GM23338 (cell line): ENCODE measurements around the gene LRRC73. TPM values are rescaled to one million over a fixed set of nuclear protein-coding genes. Genes with fewer than 3 reads are reported as not detected.
A peak's percentile ranks its signal among the peaks of the same experiment; 100 is the strongest.

Experiments
- ATAC-seq: fragments of 200-7000 bp; cut with Tn5 transposase; 3 replicates; pipeline ENCODE4 v1.9.1; 2020
- DNase-seq: peaks from one replicate; pipeline ENCODE4 v3.0.0-alpha.2; 2015; ENCODE audit warnings: low spot score
- H2AFZ ChIP-seq: fragments of 200-600 bp; sonication (generic); 2 replicates; pipeline ENCODE4 v1.8.0; 2016; ENCODE audit warnings: antibody characterized with exemption, mild to moderate bottlenecking, moderate library complexity
- H3F3A ChIP-seq: fragments of 200-600 bp; sonication (generic); replicated peaks from 2 replicates; pipeline ENCODE4 v1.8.0; 2017; ENCODE audit warnings: antibody characterized with exemption, mixed run types, low read depth
- H3K27ac ChIP-seq: fragments of 200-600 bp; sonication (generic); 2 replicates; pipeline ENCODE4 v1.6.1; 2016; ENCODE audit warnings: low read depth
- H3K27me3 ChIP-seq: fragments of 200-600 bp; sonication (generic); 2 replicates; pipeline ENCODE4 v1.8.0; 2016; ENCODE audit warnings: mild to moderate bottlenecking, mixed run types, moderate library complexity; ENCODE audit not compliant: insufficient read depth
- H3K36me3 ChIP-seq: fragments of 200-600 bp; sonication (generic); 2 replicates; pipeline ENCODE4 v1.8.0; 2016; ENCODE audit warnings: mild to moderate bottlenecking; ENCODE audit not compliant: insufficient read depth
- H3K4me1 ChIP-seq: fragments of 200-600 bp; sonication (generic); 2 replicates; pipeline ENCODE4 v1.8.0; 2016; ENCODE audit warnings: mild to moderate bottlenecking, moderate library complexity; ENCODE audit not compliant: insufficient read depth
- H3K4me2 ChIP-seq: fragments of 200-600 bp; sonication (generic); 2 replicates; pipeline ENCODE4 v1.7.1; 2017; ENCODE audit warnings: mixed run types
- H3K4me3 ChIP-seq: fragments of 200-600 bp; sonication (generic); 2 replicates; pipeline ENCODE4 v1.6.1; 2016; ENCODE audit warnings: mixed run types
- H3K79me2 ChIP-seq: fragments of 200-600 bp; sonication (generic); replicated peaks from 2 replicates; pipeline ENCODE4 v1.8.0; 2017; ENCODE audit warnings: mild to moderate bottlenecking; ENCODE audit not compliant: insufficient read depth
- H3K9me2 ChIP-seq: fragments of 200-600 bp; sonication (generic); 2 replicates; pipeline ENCODE4 v1.8.0; 2017; ENCODE audit not compliant: insufficient read depth
- H4K20me1 ChIP-seq: fragments of 200-600 bp; sonication (generic); replicated peaks from 2 replicates; pipeline ENCODE4 v1.8.0; 2017; ENCODE audit warnings: mild to moderate bottlenecking; ENCODE audit not compliant: insufficient read depth
- H3K27ac Mint-ChIP-seq: 2 replicates; pipeline ENCODE4 v1.8.0; 2020; ENCODE audit warnings: inconsistent platforms, mild to moderate bottlenecking, moderate library complexity, mixed read lengths
- H3K27me3 Mint-ChIP-seq: 3 replicates; pipeline ENCODE4 v1.8.0; 2022; ENCODE audit warnings: low read depth, mild to moderate bottlenecking, moderate library complexity, mixed read lengths, inconsistent platforms; ENCODE audit not compliant: insufficient read depth, poor library complexity
- H3K36me3 Mint-ChIP-seq: 3 replicates; pipeline ENCODE4 v1.8.0; 2021; ENCODE audit warnings: low read depth, mild to moderate bottlenecking, inconsistent platforms, moderate library complexity, mixed read lengths
- H3K4me1 Mint-ChIP-seq: 3 replicates; pipeline ENCODE4 v1.8.0; 2020; ENCODE audit warnings: mild to moderate bottlenecking, inconsistent platforms, mixed read lengths
- H3K4me3 Mint-ChIP-seq: 3 replicates; pipeline ENCODE4 v1.8.0; 2021; ENCODE audit warnings: moderate library complexity, mild to moderate bottlenecking, inconsistent platforms, mixed read lengths
- H3K9me3 Mint-ChIP-seq: 3 replicates; pipeline ENCODE4 v1.8.0; 2020; ENCODE audit warnings: moderate library complexity, mild to moderate bottlenecking, inconsistent platforms, mixed read lengths
- CREB1 ChIP-seq: fragments of 250-450 bp; sonication (Bioruptor Pico); IDR thresholded peaks from 2 replicates; pipeline ENCODE4 v1.5.0; 2020; ENCODE audit warnings: low read depth, mild to moderate bottlenecking, moderate library complexity
- EZH2 ChIP-seq: fragments of 200-600 bp; sonication (generic); IDR thresholded peaks from one replicate; pipeline ENCODE4 v1.8.0; 2017; ENCODE audit warnings: antibody characterized with exemption, mild to moderate bottlenecking, low read depth; ENCODE audit not compliant: unreplicated experiment
- EZH2phosphoT487 ChIP-seq: fragments of 200-600 bp; sonication (generic); IDR thresholded peaks from one replicate; pipeline ENCODE4 v1.8.1; 2018; ENCODE audit warnings: antibody characterized with exemption; ENCODE audit not compliant: unreplicated experiment
- JUNB ChIP-seq: IDR thresholded peaks from one replicate; pipeline ENCODE4 v1.6.1; 2016; ENCODE audit warnings: antibody characterized with exemption; ENCODE audit not compliant: unreplicated experiment
- STAT1 ChIP-seq: IDR thresholded peaks from one replicate; pipeline ENCODE4 v1.6.1; 2016; ENCODE audit warnings: antibody characterized with exemption; ENCODE audit not compliant: unreplicated experiment
- ZNF331 ChIP-seq: fragments of 250-450 bp; sonication (Bioruptor Pico); IDR thresholded peaks from 2 replicates; pipeline ENCODE4 v1.5.0; 2020; ENCODE audit warnings: low read depth, mild to moderate bottlenecking, moderate library complexity
- polyA plus RNA-seq: library from polyadenylated mRNA; unstranded; fragments of >200 nt; fragmentation: Nextera tagmentation; extraction: Ambion mirVana; gene quantifications from 2 replicates; pipeline ENCODE4 v1.2.1, GENCODE V29; 2016
- total RNA-seq: library from RNA; depleted of rRNA; stranded (reverse); fragments of >200 nt; shearing (Covaris generic); gene quantifications from 2 replicates; pipeline ENCODE4 v1.2.3, GENCODE V29; 2014
- TF ChIP-seq, protein P1 (sequence below): IDR thresholded peaks from 2 replicates; pipeline ENCODE4 v1.6.1; 2016; ENCODE audit warnings: antibody characterized with exemption
- TF ChIP-seq, protein P2 (sequence below), 2 experiments: fragments of 200-600 bp in 1 of 2; sonication (generic) in 1 of 2; conservative IDR thresholded peaks; 2 replicates each; pipeline versions ENCODE4 v1.5.1 to v1.6.1; 2016 to 2017; ENCODE audit warnings: antibody characterized with exemption in 2 of 2, low read depth in 2 of 2, mild to moderate bottlenecking in 2 of 2, moderate library complexity in 1 of 2
- TF ChIP-seq, protein P3 (sequence below): IDR thresholded peaks from one replicate; pipeline ENCODE4 v1.6.1; 2018; ENCODE audit warnings: antibody characterized with exemption; ENCODE audit not compliant: unreplicated experiment
- TF ChIP-seq, protein P4 (sequence below): fragments of 250-450 bp; sonication (Bioruptor Pico); IDR thresholded peaks from 2 replicates; pipeline ENCODE4 v1.5.0; 2020; ENCODE audit warnings: mild to moderate bottlenecking, moderate library complexity

LRRC73 gene
- total and polyA plus RNA-seq, 2 experiments from 2014 or later = 0.26 to 0.59 TPM

DNA sequence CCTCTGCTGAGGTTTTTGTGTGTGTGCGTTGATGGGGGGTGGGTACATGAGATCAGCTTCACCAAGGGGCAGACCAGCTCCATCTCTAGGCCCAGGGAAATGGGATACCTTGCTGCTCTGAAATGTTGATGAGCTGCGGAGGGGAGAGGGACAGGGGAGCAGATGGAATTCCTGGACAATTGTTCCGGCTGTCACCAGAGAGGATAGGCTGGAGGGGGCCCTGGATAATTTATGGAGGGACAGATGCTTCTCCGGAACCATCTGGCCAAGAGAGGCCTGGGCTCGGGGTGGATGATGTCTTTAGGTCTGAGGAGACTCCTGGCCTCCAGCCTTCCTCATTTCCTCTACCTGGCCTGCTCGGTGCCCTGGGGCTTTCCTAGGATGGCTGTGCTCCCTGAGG, 34.6 kb downstream of the LRRC73 start:
- H3F3A ChIP-seq = no peaks in the 10 kb centered on the region
- H3K4me1 ChIP-seq = peaks cover 25% of the 10 kb centered on the region
- Mint-ChIP-seq H3K27me3 (peaks cover 7% of the 10 kb centered on the region), H3K4me3 (no peak overlapping the region), H3K27ac (no peak overlapping the region), H3K4me1 (peaks cover 28% of the 10 kb centered on the region), H3K36me3 (no peaks in the 10 kb centered on the region; the same call in 2 of the 3 replicates), H3K9me3 (no peaks in the 10 kb centered on the region)
- H2AFZ ChIP-seq = peak overlapping the region; percentile 74; the same call in 1 of the 2 replicates
- no peak overlapping the region for H3K27ac ChIP-seq
- no peaks in the 10 kb centered on the region for H3K27me3 ChIP-seq
- no peak for ATAC-seq
- no peaks in the 10 kb centered on the region for H3K9me2 ChIP-seq
- H3K4me3 ChIP-seq = no peak overlapping the region
- H3K79me2 ChIP-seq = peaks cover 30% of the 10 kb centered on the region
- H4K20me1 ChIP-seq = no peaks in the 10 kb centered on the region
- no peak overlapping the region for H3K4me2 ChIP-seq
- TF ChIP-seq ZNF331 (no peak), JUNB (no peak), EZH2 (no peak), CREB1 (no peak), EZH2phosphoT487 (no peak), STAT1 (no peak)
- TF ChIP-seq, protein P1, sequence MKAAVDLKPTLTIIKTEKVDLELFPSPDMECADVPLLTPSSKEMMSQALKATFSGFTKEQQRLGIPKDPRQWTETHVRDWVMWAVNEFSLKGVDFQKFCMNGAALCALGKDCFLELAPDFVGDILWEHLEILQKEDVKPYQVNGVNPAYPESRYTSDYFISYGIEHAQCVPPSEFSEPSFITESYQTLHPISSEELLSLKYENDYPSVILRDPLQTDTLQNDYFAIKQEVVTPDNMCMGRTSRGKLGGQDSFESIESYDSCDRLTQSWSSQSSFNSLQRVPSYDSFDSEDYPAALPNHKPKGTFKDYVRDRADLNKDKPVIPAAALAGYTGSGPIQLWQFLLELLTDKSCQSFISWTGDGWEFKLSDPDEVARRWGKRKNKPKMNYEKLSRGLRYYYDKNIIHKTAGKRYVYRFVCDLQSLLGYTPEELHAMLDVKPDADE = no peak
- TF ChIP-seq, protein P2, sequence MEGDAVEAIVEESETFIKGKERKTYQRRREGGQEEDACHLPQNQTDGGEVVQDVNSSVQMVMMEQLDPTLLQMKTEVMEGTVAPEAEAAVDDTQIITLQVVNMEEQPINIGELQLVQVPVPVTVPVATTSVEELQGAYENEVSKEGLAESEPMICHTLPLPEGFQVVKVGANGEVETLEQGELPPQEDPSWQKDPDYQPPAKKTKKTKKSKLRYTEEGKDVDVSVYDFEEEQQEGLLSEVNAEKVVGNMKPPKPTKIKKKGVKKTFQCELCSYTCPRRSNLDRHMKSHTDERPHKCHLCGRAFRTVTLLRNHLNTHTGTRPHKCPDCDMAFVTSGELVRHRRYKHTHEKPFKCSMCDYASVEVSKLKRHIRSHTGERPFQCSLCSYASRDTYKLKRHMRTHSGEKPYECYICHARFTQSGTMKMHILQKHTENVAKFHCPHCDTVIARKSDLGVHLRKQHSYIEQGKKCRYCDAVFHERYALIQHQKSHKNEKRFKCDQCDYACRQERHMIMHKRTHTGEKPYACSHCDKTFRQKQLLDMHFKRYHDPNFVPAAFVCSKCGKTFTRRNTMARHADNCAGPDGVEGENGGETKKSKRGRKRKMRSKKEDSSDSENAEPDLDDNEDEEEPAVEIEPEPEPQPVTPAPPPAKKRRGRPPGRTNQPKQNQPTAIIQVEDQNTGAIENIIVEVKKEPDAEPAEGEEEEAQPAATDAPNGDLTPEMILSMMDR (conservative IDR thresholded peaks at IDR 0.05; ENCODE audit: low read depth in 2 of 2) = no peak
- TF ChIP-seq, protein P3, sequence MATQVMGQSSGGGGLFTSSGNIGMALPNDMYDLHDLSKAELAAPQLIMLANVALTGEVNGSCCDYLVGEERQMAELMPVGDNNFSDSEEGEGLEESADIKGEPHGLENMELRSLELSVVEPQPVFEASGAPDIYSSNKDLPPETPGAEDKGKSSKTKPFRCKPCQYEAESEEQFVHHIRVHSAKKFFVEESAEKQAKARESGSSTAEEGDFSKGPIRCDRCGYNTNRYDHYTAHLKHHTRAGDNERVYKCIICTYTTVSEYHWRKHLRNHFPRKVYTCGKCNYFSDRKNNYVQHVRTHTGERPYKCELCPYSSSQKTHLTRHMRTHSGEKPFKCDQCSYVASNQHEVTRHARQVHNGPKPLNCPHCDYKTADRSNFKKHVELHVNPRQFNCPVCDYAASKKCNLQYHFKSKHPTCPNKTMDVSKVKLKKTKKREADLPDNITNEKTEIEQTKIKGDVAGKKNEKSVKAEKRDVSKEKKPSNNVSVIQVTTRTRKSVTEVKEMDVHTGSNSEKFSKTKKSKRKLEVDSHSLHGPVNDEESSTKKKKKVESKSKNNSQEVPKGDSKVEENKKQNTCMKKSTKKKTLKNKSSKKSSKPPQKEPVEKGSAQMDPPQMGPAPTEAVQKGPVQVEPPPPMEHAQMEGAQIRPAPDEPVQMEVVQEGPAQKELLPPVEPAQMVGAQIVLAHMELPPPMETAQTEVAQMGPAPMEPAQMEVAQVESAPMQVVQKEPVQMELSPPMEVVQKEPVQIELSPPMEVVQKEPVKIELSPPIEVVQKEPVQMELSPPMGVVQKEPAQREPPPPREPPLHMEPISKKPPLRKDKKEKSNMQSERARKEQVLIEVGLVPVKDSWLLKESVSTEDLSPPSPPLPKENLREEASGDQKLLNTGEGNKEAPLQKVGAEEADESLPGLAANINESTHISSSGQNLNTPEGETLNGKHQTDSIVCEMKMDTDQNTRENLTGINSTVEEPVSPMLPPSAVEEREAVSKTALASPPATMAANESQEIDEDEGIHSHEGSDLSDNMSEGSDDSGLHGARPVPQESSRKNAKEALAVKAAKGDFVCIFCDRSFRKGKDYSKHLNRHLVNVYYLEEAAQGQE = no peak
- TF ChIP-seq, protein P4, sequence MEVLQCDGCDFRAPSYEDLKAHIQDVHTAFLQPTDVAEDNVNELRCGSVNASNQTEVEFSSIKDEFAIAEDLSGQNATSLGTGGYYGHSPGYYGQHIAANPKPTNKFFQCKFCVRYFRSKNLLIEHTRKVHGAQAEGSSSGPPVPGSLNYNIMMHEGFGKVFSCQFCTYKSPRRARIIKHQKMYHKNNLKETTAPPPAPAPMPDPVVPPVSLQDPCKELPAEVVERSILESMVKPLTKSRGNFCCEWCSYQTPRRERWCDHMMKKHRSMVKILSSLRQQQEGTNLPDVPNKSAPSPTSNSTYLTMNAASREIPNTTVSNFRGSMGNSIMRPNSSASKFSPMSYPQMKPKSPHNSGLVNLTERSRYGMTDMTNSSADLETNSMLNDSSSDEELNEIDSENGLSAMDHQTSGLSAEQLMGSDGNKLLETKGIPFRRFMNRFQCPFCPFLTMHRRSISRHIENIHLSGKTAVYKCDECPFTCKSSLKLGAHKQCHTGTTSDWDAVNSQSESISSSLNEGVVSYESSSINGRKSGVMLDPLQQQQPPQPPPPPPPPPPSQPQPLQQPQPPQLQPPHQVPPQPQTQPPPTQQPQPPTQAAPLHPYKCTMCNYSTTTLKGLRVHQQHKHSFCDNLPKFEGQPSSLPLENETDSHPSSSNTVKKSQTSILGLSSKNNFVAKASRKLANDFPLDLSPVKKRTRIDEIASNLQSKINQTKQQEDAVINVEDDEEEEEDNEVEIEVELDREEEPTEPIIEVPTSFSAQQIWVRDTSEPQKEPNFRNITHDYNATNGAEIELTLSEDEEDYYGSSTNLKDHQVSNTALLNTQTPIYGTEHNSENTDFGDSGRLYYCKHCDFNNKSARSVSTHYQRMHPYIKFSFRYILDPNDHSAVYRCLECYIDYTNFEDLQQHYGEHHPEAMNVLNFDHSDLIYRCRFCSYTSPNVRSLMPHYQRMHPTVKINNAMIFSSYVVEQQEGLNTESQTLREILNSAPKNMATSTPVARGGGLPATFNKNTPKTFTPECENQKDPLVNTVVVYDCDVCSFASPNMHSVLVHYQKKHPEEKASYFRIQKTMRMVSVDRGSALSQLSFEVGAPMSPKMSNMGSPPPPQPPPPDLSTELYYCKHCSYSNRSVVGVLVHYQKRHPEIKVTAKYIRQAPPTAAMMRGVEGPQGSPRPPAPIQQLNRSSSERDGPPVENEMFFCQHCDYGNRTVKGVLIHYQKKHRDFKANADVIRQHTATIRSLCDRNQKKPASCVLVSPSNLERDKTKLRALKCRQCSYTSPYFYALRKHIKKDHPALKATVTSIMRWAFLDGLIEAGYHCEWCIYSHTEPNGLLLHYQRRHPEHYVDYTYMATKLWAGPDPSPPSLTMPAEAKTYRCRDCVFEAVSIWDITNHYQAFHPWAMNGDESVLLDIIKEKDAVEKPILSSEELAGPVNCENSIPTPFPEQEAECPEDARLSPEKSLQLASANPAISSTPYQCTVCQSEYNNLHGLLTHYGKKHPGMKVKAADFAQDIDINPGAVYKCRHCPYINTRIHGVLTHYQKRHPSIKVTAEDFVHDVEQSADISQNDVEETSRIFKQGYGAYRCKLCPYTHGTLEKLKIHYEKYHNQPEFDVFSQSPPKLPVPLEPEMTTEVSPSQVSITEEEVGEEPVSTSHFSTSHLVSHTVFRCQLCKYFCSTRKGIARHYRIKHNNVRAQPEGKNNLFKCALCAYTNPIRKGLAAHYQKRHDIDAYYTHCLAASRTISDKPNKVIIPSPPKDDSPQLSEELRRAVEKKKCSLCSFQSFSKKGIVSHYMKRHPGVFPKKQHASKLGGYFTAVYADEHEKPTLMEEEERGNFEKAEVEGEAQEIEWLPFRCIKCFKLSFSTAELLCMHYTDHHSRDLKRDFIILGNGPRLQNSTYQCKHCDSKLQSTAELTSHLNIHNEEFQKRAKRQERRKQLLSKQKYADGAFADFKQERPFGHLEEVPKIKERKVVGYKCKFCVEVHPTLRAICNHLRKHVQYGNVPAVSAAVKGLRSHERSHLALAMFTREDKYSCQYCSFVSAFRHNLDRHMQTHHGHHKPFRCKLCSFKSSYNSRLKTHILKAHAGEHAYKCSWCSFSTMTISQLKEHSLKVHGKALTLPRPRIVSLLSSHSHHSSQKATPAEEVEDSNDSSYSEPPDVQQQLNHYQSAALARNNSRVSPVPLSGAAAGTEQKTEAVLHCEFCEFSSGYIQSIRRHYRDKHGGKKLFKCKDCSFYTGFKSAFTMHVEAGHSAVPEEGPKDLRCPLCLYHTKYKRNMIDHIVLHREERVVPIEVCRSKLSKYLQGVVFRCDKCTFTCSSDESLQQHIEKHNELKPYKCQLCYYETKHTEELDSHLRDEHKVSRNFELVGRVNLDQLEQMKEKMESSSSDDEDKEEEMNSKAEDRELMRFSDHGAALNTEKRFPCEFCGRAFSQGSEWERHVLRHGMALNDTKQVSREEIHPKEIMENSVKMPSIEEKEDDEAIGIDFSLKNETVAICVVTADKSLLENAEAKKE (CRISPR knock-in tag) = no peak
- no peak for DNase-seq
- no peaks in the 10 kb centered on the region for H3K36me3 ChIP-seq
